SK-N-SH treated with all-trans-retinoic acid at 6 μM for 48 hours (cell line): Measurements from ENCODE around the gene FAS.

ENCODE experiments used
- ATAC-seq: fragments of 200-7000 bp; cut with Tn5 transposase; 3 replicates; pipeline ENCODE4 v1.9.1; 2020; ENCODE audit warnings: mild to moderate bottlenecking, moderate library complexity
- ARNTL ChIP-seq: fragments of 450-650 bp; formaldehyde crosslinking; IDR thresholded peaks from 2 replicates; pipeline ENCODE4 v1.5.0; 2020; ENCODE audit warnings: low read depth, mild to moderate bottlenecking, moderate library complexity, borderline replicate concordance
- BACH2 ChIP-seq: fragments of 250-450 bp; sonication (Bioruptor Pico); IDR thresholded peaks from 2 replicates; pipeline ENCODE4 v1.9.0; 2021; ENCODE audit warnings: mild to moderate bottlenecking, borderline replicate concordance
- CSDC2 ChIP-seq: fragments of 250-450 bp; sonication (Bioruptor Pico); IDR thresholded peaks from 2 replicates; pipeline ENCODE4 v1.5.0; 2020; ENCODE audit warnings: mild to moderate bottlenecking, moderate library complexity
- CSRNP3 ChIP-seq: fragments of 250-450 bp; sonication (Bioruptor Pico); IDR thresholded peaks from 2 replicates; pipeline ENCODE4 v1.5.1; 2021; ENCODE audit warnings: mild to moderate bottlenecking, moderate library complexity
- ESRRG ChIP-seq: fragments of 250-450 bp; sonication (Bioruptor Pico); IDR thresholded peaks from 2 replicates; pipeline ENCODE4 v1.6.1; 2021; ENCODE audit warnings: mild to moderate bottlenecking
- GLIS3 ChIP-seq: fragments of 250-450 bp; sonication (Bioruptor Pico); IDR thresholded peaks from 2 replicates; pipeline ENCODE4 v1.5.0; 2020; ENCODE audit warnings: mild to moderate bottlenecking, moderate library complexity
- ISL1 ChIP-seq: fragments of 250-450 bp; sonication (Bioruptor Pico); IDR thresholded peaks from 2 replicates; pipeline ENCODE4 v2.1.2; 2022; ENCODE audit warnings: mild to moderate bottlenecking, moderate library complexity
- OSR1 ChIP-seq: fragments of 250-450 bp; sonication (Bioruptor Pico); IDR thresholded peaks from 2 replicates; pipeline ENCODE4 v1.8.0; 2022; ENCODE audit warnings: moderate library complexity, mild to moderate bottlenecking, inconsistent platforms
- PATZ1 ChIP-seq: fragments of 250-450 bp; sonication (Bioruptor Pico); IDR thresholded peaks from 2 replicates; pipeline ENCODE4 v1.8.0; 2020; ENCODE audit warnings: mild to moderate bottlenecking, moderate library complexity, borderline replicate concordance
- PPARA ChIP-seq: fragments of 250-450 bp; sonication (Bioruptor Pico); IDR thresholded peaks from 2 replicates; pipeline ENCODE4 v1.5.0; 2020; ENCODE audit warnings: mild to moderate bottlenecking, borderline replicate concordance
- RARB ChIP-seq: fragments of 250-450 bp; sonication (Bioruptor Pico); IDR thresholded peaks from 2 replicates; pipeline ENCODE4 v1.8.0; 2021; ENCODE audit warnings: mild to moderate bottlenecking, moderate library complexity
- SNAI2 ChIP-seq: fragments of 250-450 bp; sonication (Bioruptor Pico); IDR thresholded peaks from 2 replicates; pipeline ENCODE4 v1.5.0; 2020; ENCODE audit warnings: mild to moderate bottlenecking, moderate library complexity
- TCF4 ChIP-seq: fragments of 250-450 bp; sonication (Bioruptor Pico); IDR thresholded peaks from 2 replicates; pipeline ENCODE4 v1.8.0; 2021; ENCODE audit warnings: mild to moderate bottlenecking, moderate library complexity, borderline replicate concordance
- TOX ChIP-seq: fragments of 250-450 bp; sonication (Bioruptor Pico); IDR thresholded peaks from 2 replicates; pipeline ENCODE4 v1.8.0; 2021; ENCODE audit warnings: mild to moderate bottlenecking, moderate library complexity, borderline replicate concordance
- ZC3H10 ChIP-seq: fragments of 250-450 bp; sonication (Bioruptor Pico); IDR thresholded peaks from 2 replicates; pipeline ENCODE4 v1.5.1; 2021; ENCODE audit warnings: mild to moderate bottlenecking, moderate library complexity
- ZFP3 ChIP-seq: fragments of 250-450 bp; sonication (Bioruptor Pico); IDR thresholded peaks from 2 replicates; pipeline ENCODE4 v1.5.0; 2020; ENCODE audit warnings: mild to moderate bottlenecking, moderate library complexity
- ZFP30 ChIP-seq: fragments of 450-650 bp; formaldehyde crosslinking; IDR thresholded peaks from 2 replicates; pipeline ENCODE4 v1.5.0; 2022; ENCODE audit warnings: mild to moderate bottlenecking, moderate library complexity
- ZNF70 ChIP-seq: fragments of 450-650 bp; formaldehyde crosslinking; IDR thresholded peaks from 2 replicates; pipeline ENCODE4 v1.5.0; 2020; ENCODE audit warnings: mild to moderate bottlenecking, moderate library complexity
- ZNF8 ChIP-seq: fragments of 450-650 bp; formaldehyde crosslinking; IDR thresholded peaks from 2 replicates; pipeline ENCODE4 v1.5.0; 2020; ENCODE audit warnings: mild to moderate bottlenecking, moderate library complexity
- TF ChIP-seq, protein P1 (sequence below): fragments of 250-450 bp; sonication (Bioruptor Pico); IDR thresholded peaks from 2 replicates; pipeline ENCODE4 v1.5.0; 2020; ENCODE audit warnings: mild to moderate bottlenecking, moderate library complexity

FAS gene

DNA sequence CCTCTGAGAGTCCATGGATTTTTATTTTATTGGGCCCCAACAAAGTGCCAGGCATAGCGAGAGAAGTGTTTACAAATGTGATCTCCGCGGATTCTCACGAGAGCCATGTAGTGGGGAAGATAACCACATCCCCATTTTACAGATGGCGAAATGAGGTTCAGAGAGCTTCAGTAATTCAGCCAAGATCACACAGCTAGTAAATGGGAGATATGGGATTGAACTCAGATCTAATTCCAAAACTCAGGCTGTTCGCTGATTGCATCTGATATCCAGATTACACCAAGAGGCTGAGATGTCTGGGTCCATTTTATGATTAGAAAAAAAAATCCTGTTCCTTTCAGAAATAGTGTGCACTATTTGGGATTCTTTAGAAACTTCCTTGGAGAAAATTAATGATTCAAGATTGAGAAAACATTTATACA is 1.3 kb downstream of the FAS start:
- TF ChIP-seq ISL1 (peak; percentile 9; the same call in 1 of the 2 replicates), TCF4 (CRISPR knock-in tag) (no peak)
- no peak for ATAC-seq

- ATAC-seq, result no peak
- TF ChIP-seq ESRRG (CRISPR knock-in tag), result no peak
- TF ChIP-seq ZFP3 (CRISPR knock-in tag), result no peak
- no peak for TF ChIP-seq ZC3H10
- no peak for TF ChIP-seq ARNTL (CRISPR knock-in tag)
- TF ChIP-seq ZNF8, result no peak
- TF ChIP-seq CSDC2 (CRISPR knock-in tag), result no peak
- TF ChIP-seq PATZ1, result no peak
- no peak for TF ChIP-seq TOX (CRISPR knock-in tag)
These were observed 2.4 kb downstream of the FAS start for GRCh38 chr10:88992921-88993524.

DNA sequence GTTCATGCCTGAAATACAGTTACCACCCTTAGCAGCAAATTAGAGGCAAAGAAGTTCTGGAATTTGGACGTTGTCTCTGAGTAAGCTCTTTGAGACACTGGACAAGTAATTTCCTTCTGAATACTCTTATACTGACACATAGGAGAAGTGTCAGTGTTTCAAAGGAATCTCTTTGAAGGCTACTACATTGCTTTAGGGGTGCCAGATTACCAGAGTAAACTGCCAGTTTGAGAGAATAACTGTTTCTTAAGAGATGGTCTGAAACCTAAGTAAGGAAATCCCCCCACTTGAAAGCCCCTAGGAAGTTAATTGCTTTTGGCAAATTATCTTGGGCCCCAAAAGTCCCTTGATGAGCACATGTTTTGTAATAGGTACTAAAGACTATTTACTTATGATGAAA is 3.4 kb downstream of the FAS start:
- TF ChIP-seq ZC3H10, result no peak
- TF ChIP-seq, all 23 proteins: peak for 0
- no peak for ATAC-seq

GRCh38 chr10:88995156-88995876 is 4.7 kb downstream of the FAS start:
- TF ChIP-seq ZC3H10 (no peak), TOX (CRISPR knock-in tag) (no peak), TCF4 (CRISPR knock-in tag) (no peak), ARNTL (CRISPR knock-in tag) (no peak), GLIS3 (no peak)
- TF ChIP-seq, protein P1, sequence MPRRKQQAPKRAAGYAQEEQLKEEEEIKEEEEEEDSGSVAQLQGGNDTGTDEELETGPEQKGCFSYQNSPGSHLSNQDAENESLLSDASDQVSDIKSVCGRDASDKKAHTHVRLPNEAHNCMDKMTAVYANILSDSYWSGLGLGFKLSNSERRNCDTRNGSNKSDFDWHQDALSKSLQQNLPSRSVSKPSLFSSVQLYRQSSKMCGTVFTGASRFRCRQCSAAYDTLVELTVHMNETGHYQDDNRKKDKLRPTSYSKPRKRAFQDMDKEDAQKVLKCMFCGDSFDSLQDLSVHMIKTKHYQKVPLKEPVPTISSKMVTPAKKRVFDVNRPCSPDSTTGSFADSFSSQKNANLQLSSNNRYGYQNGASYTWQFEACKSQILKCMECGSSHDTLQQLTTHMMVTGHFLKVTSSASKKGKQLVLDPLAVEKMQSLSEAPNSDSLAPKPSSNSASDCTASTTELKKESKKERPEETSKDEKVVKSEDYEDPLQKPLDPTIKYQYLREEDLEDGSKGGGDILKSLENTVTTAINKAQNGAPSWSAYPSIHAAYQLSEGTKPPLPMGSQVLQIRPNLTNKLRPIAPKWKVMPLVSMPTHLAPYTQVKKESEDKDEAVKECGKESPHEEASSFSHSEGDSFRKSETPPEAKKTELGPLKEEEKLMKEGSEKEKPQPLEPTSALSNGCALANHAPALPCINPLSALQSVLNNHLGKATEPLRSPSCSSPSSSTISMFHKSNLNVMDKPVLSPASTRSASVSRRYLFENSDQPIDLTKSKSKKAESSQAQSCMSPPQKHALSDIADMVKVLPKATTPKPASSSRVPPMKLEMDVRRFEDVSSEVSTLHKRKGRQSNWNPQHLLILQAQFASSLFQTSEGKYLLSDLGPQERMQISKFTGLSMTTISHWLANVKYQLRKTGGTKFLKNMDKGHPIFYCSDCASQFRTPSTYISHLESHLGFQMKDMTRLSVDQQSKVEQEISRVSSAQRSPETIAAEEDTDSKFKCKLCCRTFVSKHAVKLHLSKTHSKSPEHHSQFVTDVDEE (CRISPR knock-in tag), result no peak
- no peak for ATAC-seq

DNA sequence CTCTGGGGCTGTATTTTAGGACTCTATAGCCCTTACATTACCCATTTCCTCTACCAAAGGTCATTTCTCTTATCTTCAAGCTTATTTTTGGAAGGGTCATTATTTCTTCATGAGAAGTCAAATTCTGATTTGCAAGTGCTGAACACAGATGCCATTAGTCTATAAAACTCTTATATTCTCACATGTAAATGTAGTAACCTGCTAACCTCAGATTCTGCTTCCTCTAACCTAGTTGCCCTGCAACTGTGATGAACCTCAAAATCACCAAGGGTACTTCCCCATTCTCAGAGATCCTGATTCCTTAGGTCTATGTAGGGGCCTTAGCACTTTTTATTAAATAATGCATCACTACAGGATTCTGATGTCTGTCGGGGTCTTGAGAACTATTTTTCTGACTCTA is 6.3 kb downstream of the FAS start:
- no peak for ATAC-seq
- TF ChIP-seq OSR1 (CRISPR knock-in tag) (no peak), ZC3H10 (no peak), PPARA (CRISPR knock-in tag) (no peak), ARNTL (CRISPR knock-in tag) (no peak), ISL1 (no peak), ESRRG (CRISPR knock-in tag) (no peak), TCF4 (CRISPR knock-in tag) (no peak), ZNF70 (CRISPR knock-in tag) (no peak), ZFP3 (CRISPR knock-in tag) (no peak), TOX (CRISPR knock-in tag) (no peak), RARB (CRISPR knock-in tag) (no peak), CSDC2 (CRISPR knock-in tag) (no peak), ZFP30 (CRISPR knock-in tag) (no peak), SNAI2 (CRISPR knock-in tag) (no peak), BACH2 (CRISPR knock-in tag) (no peak), CSRNP3 (CRISPR knock-in tag) (no peak)
- TF ChIP-seq, protein P1 (CRISPR knock-in tag), result no peak
